Tibial nerve (tissue), 4 donors: Measurements from ENCODE around the gene CTSA. TPM values are rescaled to one million over a fixed set of nuclear protein-coding genes. Genes with fewer than 3 reads are reported as not detected.

Experiments used
- DNase-seq, 2 donors: peaks; one replicate each; pipeline ENCODE4 v3.0.0-alpha.2; 2019; ENCODE audit warnings: low spot score in 2 of 2
- H3K27ac ChIP-seq, 4 donors: fragments of 200-600 bp; sonication (generic) in 3 of 4; one replicate each; pipeline ENCODE4 v1.5.1; 2017 to 2019; ENCODE audit warnings: mild to moderate bottlenecking in 1 of 4
- H3K27me3 ChIP-seq, 2 donors: fragments of 200-600 bp; sonication (generic) in 1 of 2; one replicate each; pipeline versions ENCODE4 v1.5.1 to v1.6.0; 2017 to 2019
- H3K36me3 ChIP-seq, 3 donors: fragments of 200-600 bp; sonication (generic); one replicate each; pipeline ENCODE4 v1.5.1; 2018 to 2019
- H3K4me1 ChIP-seq, 4 donors: fragments of 200-600 bp; sonication (generic) in 3 of 4; one replicate each; pipeline ENCODE4 v1.5.1; 2017 to 2019
- H3K4me3 ChIP-seq, 4 donors: fragments of 200-600 bp; sonication (generic) in 3 of 4; one replicate each; pipeline ENCODE4 v1.5.1; 2017 to 2019; ENCODE audit warnings: mild to moderate bottlenecking in 1 of 4, moderate library complexity in 1 of 4
- H3K9me3 ChIP-seq, 4 donors: fragments of 200-600 bp; sonication (generic) in 3 of 4; one replicate each; pipeline ENCODE4 v1.5.1; 2017 to 2019
- CTCF ChIP-seq, 5 experiments: fragments of 200-600 bp in 3 of 5; fragments of 450-650 bp in 2 of 5; sonication (generic) in 3 of 5; IDR thresholded peaks; one replicate each; pipeline ENCODE4 v1.5.1; 2016 to 2019; ENCODE audit warnings: antibody characterized with exemption in 5 of 5, mild to moderate bottlenecking in 3 of 5, moderate library complexity in 2 of 5
- EP300 ChIP-seq, 2 donors: sonication (generic); formaldehyde crosslinking; IDR thresholded peaks; one replicate each; pipeline ENCODE4 v1.6.1; 2017; ENCODE audit warnings: antibody characterized with exemption in 2 of 2, mild to moderate bottlenecking in 1 of 2
- POLR2A ChIP-seq, 2 donors: fragments of 450-650 bp; IDR thresholded peaks; one replicate each; pipeline ENCODE4 v1.6.1; 2017; ENCODE audit warnings: antibody characterized with exemption in 2 of 2, mild to moderate bottlenecking in 2 of 2, moderate library complexity in 2 of 2
- WGBS, 2 donors: methylation state at CpG; one replicate each; pipeline ENCODE4 v1.1.5; 2018; 5-methylcytosine and 5-hydroxymethylcytosine counted together
- total RNA-seq, 4 donors: library from RNA; depleted of rRNA; stranded (reverse); fragments of >200 nt; gene quantifications; one replicate each; pipeline ENCODE4 v1.1.0, GENCODE V29; 2016

The CTSA gene
- total RNA-seq, 4 donors from 2014 or later: 50.4 to 87.3 (median 71.7) TPM

- H3K4me3 ChIP-seq: no peak overlapping the region
- 82 to 92% methylated on average over 2 of the region's 2 CpGs for WGBS, 2 donors
- H3K4me1 ChIP-seq: peaks cover 0 to 30% (median 9%) of the 10 kb centered on the region in 4 donors
- TF ChIP-seq CTCF (IDR thresholded peaks at IDR 0.05) (no peak), EP300 (IDR thresholded peaks at IDR 0.05) (no peak), POLR2A (IDR thresholded peaks at IDR 0.05) (no peak)
- peaks cover 0 to 49% (median 0%) of the 10 kb centered on the region in 3 donors for H3K36me3 ChIP-seq
- no peaks in the 10 kb centered on the region for H3K9me3 ChIP-seq
- no peak overlapping the region for H3K27ac ChIP-seq
- no peaks in the 10 kb centered on the region for H3K27me3 ChIP-seq
- no peak for DNase-seq
These were observed 16.9 kb downstream of the CTSA start for GRCh38 chr20:45908084-45908483.

- H3K9me3 ChIP-seq: no peaks in the 10 kb centered on the region
- no peaks in the 10 kb centered on the region for H3K27me3 ChIP-seq
- peaks cover 0 to 36% (median 0%) of the 10 kb centered on the region in 3 donors for H3K36me3 ChIP-seq
- no peak for TF ChIP-seq CTCF (IDR thresholded peaks at IDR 0.05)
- no peak for TF ChIP-seq EP300 (IDR thresholded peaks at IDR 0.05)
- TF ChIP-seq POLR2A (IDR thresholded peaks at IDR 0.05): no peak
- 89% methylated on average over 12 of the region's 12 CpGs for WGBS, 2 donors
- peak overlapping the region in 2 of 4 donors; percentile 57 to 92 for H3K27ac ChIP-seq
- no peak for DNase-seq
- H3K4me1 ChIP-seq: peaks cover 0 to 30% (median 9%) of the 10 kb centered on the region in 4 donors
- H3K4me3 ChIP-seq: no peak overlapping the region
These were observed 18.2 kb downstream of the CTSA start for GRCh38 chr20:45909336-45909808.

- DNase-seq: no peak
- no peaks in the 10 kb centered on the region for H3K9me3 ChIP-seq
- H3K4me3 ChIP-seq: peak overlapping the region in 3 of 4 donors; percentile 5 to 58 (median 53)
- H3K27me3 ChIP-seq: no peaks in the 10 kb centered on the region
- TF ChIP-seq EP300 (IDR thresholded peaks at IDR 0.05) (no peak), POLR2A (IDR thresholded peaks at IDR 0.05) (no peak), CTCF (IDR thresholded peaks at IDR 0.05) (no peak)
- H3K36me3 ChIP-seq: peaks cover 0 to 29% (median 0%) of the 10 kb centered on the region in 3 donors
- H3K27ac ChIP-seq: peak overlapping the region in 2 of 4 donors; percentile 57 to 92
- H3K4me1 ChIP-seq: peaks cover 0 to 30% (median 9%) of the 10 kb centered on the region in 4 donors
- 73 to 77% methylated on average over 22 of the region's 22 CpGs for WGBS, 2 donors
These were observed 18.9 kb downstream of the CTSA start for GRCh38 chr20:45909817-45910669.

- peaks cover 0 to 21% (median 0%) of the 10 kb centered on the region in 3 donors for H3K36me3 ChIP-seq
- no peaks in the 10 kb centered on the region for H3K9me3 ChIP-seq
- TF ChIP-seq CTCF (IDR thresholded peaks at IDR 0.05) (peak in 1 of 5 experiments; percentile 16), POLR2A (IDR thresholded peaks at IDR 0.05) (peak in 1 of 2 donors; percentile 85), EP300 (IDR thresholded peaks at IDR 0.05) (peak; percentile 60 to 86)
- peak; percentile 99 to 100 for DNase-seq
- peaks cover 0 to 30% (median 9%) of the 10 kb centered on the region in 4 donors for H3K4me1 ChIP-seq
- peak overlapping the region; percentile 71 to 97 (median 86) for H3K27ac ChIP-seq
- no peaks in the 10 kb centered on the region for H3K27me3 ChIP-seq
- peak overlapping the region; percentile 40 to 72 (median 56) for H3K4me3 ChIP-seq
- WGBS, 2 donors: 2% methylated on average over 37 to 40 of the region's 43 CpGs
These were observed 19.7 kb downstream of the CTSA start for GRCh38 chr20:45910670-45911485.
